Measurements from ENCODE around the gene CEP131.

CEP131 gene

GRCh38 chr17:81221371-81221841 is 1.4 kb downstream of the CEP131 start:
- TF ChIP-seq, protein P1, sequence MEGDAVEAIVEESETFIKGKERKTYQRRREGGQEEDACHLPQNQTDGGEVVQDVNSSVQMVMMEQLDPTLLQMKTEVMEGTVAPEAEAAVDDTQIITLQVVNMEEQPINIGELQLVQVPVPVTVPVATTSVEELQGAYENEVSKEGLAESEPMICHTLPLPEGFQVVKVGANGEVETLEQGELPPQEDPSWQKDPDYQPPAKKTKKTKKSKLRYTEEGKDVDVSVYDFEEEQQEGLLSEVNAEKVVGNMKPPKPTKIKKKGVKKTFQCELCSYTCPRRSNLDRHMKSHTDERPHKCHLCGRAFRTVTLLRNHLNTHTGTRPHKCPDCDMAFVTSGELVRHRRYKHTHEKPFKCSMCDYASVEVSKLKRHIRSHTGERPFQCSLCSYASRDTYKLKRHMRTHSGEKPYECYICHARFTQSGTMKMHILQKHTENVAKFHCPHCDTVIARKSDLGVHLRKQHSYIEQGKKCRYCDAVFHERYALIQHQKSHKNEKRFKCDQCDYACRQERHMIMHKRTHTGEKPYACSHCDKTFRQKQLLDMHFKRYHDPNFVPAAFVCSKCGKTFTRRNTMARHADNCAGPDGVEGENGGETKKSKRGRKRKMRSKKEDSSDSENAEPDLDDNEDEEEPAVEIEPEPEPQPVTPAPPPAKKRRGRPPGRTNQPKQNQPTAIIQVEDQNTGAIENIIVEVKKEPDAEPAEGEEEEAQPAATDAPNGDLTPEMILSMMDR (IDR thresholded peaks at IDR 0.05), result no peak

DNA sequence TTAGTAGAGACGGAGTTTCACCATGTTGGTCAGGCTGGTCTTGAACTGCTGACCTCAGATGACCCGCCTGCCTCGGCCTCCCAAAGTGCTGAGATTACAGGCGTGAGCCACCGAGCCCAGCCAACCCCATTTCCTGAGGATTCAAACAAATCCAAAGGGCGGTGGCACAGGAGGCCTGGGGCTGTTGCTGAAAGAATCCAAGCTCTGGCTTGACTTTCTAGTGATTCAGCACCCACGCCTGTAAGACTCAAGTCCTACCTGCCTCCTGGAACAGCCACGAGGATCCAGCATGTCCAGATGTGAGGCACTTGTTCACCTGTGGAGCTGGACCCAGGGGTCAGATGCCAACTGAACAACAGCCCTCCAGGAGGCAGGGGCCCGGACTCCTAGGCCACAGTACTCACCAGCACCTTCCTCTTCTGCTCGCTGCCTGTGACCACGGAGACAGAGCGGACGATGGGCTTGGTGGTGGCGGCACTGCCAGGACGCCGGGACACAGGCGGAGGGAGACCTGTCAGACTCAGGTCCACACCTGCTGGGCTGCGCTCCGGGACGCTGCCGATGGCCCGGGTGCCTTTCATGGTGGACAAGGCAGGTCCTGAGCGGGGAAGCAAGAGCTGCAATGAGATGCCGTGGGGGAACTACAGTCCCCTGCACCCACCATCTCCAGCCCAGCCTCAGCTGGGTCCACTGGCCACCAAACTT is 3.1 kb downstream of the CEP131 start:
- TF ChIP-seq, protein P1 (IDR thresholded peaks at IDR 0.05), result no peak

- TF ChIP-seq, protein P1 (IDR thresholded peaks at IDR 0.05), result no peak
Measured at GRCh38 chr17:81218991-81219390, 3.8 kb downstream of the CEP131 start.

DNA sequence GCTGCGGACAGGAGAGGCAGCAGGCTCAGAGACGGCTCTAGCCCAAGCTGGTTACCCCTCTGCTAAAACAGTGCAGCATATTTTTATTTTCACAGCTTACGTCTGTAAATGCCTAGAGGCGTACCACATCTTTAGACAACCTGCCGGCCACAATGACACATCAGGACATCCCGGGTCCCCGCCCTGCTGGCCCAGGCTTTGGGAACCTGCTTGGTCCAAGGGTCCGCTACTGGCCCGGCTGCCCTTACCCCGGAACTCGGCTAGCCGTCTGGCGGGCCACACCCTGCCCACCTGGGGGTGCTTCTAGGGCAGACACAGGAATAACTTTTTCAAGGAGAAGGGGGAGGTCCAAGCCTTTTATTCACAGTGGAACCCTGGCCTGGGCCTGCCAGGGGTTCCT is 4.3 kb downstream of the CEP131 start:
- TF ChIP-seq, protein P1 (IDR thresholded peaks at IDR 0.05), result no peak

DNA sequence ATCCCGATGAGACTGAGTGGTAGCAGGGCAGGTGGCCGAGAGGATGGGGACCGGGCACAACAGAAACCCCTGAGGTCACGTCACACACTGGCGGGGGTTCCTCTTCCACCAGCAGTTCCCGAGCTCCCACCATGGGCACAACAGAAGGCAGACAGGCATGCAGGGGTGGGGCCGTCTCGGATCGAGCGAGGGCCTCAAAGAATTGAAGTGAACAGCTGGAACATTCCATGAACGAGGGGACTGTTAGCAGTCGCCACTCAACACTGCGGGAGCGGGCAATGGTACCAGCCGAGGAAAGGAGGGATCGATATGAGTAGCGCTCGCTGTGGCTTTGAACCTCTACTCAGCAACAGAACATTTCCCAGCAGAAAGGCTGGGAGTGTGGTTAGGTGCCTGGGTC is 5.3 kb downstream of the CEP131 start:
- TF ChIP-seq, protein P1 (IDR thresholded peaks at IDR 0.05), result no peak

DNA sequence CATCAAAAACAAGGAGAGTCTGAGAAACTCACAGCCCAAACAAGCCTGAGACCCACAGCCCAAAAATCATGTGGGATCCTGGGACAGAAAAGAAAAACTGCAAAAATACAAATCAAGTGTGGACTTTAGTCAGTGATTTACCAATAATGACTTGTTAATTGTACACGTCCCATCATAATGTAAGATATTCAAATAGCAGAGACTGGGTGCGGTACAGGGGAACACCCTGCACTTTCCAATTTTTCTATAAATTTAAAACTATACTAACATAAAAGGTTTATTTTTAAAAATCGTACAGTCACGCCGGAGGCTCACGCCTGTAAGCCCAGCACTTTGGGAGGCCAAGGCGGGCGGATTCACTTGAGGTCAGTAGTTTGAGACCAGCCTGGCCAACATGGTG is 8.8 kb downstream of the CEP131 start:
- TF ChIP-seq, protein P1 (IDR thresholded peaks at IDR 0.05), result no peak

DNA sequence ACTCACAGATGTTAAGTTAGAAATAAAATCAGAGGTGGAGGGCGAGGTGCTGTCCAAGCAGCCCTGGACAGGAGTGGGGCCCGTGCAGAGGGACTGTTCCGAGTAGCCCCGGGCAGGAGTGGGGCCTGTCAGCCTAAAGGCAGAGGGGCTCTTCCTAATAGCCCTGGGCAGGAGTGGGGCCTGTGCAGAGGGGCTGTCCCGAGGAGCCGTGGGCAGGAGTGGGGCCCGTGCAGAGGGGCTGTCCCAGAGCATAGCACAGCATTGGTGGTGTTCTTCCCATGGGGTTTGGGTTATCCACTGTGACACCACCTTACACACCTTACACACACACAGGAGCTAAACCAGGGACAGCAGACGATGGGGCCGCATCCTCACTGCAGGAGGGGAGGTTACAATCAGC is 10.4 kb downstream of the CEP131 start:
- TF ChIP-seq, protein P1 (IDR thresholded peaks at IDR 0.05), result no peak

DNA sequence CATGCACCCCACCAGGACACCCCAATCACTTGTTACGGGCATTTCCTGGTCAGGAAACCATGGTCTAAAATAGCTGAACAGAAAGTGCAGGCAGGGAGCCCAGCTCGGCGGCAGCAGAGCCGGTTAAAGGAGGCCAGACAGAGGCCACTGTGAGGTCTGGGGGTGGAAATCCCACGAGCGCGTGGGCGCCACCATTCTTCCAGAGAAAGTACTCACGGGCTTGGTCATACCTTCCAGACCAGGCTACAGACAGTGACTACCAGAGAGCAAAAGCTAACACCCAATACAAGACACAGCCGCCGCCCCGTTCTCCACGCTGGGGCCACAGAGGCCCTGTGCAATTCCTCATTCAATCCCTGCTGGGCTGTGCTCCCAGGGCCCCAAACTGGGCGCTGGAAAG is 11.9 kb downstream of the CEP131 start:
- TF ChIP-seq, protein P1 (IDR thresholded peaks at IDR 0.05), result no peak

All from LNCAP (cell line).